A172 (cell line): ENCODE measurements around the gene PCDHGA7. TPM values are rescaled to one million over a fixed set of nuclear protein-coding genes. Genes with fewer than 3 reads are reported as not detected.
"Not testable (repeated sequence)": the region's sequence is repeated elsewhere in the genome, so short reads cannot be mapped to it uniquely, and the experiment has no call there.

Experiments used
- DNase-seq: peaks from one replicate; pipeline ENCODE4 v3.0.0-alpha.2; 2015; ENCODE audit warnings: low spot score
- total RNA-seq: library from RNA; depleted of rRNA; stranded (reverse); fragments of >200 nt; shearing (Covaris generic); gene quantifications from 2 replicates; pipeline ENCODE4 v1.2.3, GENCODE V29; 2014; rRNA removed

The PCDHGA7 gene
- total RNA-seq, 1 experiment from 2014 or later, result 0.69 TPM

GRCh38 chr5:141430332-141431113 is 48.0 kb downstream of the PCDHGA7 start, which contains the start of gene PCDHGA12:
TSS of gene PCDHGA12 (plus strand) at chr5:141430507. CDS start at chr5:141430760, 253 bp downstream.
- peak; percentile 6 for DNase-seq

DNA sequence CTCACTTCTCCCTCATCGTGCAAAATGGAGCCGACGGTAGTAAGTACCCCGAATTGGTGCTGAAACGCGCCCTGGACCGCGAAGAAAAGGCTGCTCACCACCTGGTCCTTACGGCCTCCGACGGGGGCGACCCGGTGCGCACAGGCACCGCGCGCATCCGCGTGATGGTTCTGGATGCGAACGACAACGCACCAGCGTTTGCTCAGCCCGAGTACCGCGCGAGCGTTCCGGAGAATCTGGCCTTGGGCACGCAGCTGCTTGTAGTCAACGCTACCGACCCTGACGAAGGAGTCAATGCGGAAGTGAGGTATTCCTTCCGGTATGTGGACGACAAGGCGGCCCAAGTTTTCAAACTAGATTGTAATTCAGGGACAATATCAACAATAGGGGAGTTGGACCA is 48.7 kb downstream of the PCDHGA7 start:
- no peak for DNase-seq

DNA sequence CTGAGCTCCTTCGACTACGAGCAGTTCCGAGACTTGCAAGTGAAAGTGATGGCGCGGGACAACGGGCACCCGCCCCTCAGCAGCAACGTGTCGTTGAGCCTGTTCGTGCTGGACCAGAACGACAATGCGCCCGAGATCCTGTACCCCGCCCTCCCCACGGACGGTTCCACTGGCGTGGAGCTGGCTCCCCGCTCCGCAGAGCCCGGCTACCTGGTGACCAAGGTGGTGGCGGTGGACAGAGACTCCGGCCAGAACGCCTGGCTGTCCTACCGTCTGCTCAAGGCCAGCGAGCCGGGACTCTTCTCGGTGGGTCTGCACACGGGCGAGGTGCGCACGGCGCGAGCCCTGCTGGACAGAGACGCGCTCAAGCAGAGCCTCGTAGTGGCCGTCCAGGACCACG is 49.8 kb downstream of the PCDHGA7 start:
- DNase-seq, result not testable (repeated sequence)

- not testable (repeated sequence) for DNase-seq
Measured at GRCh38 chr5:141432726-141433125, 50.2 kb downstream of the PCDHGA7 start.

DNA sequence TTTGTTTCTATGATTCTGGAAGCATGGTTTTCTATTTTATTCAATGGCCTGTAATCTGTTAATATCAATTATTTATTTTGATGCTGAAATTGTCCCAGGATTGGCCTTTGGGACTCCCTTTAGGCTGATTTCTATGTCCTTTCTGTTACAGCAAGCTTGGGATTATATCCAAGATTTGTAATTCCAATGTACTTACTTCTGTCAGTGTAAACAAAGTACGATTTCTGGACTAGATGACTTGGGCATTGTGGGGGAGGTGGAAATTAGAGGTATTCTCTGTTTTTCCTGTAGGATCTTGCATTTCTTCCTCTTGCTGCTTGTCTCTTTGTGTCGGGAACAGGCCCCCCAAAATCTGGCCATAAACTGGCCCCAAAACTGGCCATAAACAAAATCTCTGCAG is 51.5 kb downstream of the PCDHGA7 start:
- no peak for DNase-seq

Other genes starting within 250 kb of the PCDHGA7 start
- gene PCDHB5, start 247.5 kb upstream of the PCDHGA7 start, total RNA-seq, result 45.5 and 52.8 TPM in 2 replicates
- 0.79 and 1.7 TPM in 2 replicates for gene PCDHB6, start 232.7 kb upstream of the PCDHGA7 start, total RNA-seq
- 5.2 and 6.9 TPM in 2 replicates for gene PCDHB7, start 210.1 kb upstream of the PCDHGA7 start, total RNA-seq
- 7.0 and 7.5 TPM in 2 replicates for gene PCDHB8, start 205.0 kb upstream of the PCDHGA7 start, total RNA-seq
- gene PCDHB16, start 200.4 kb upstream of the PCDHGA7 start, total RNA-seq, result 4.2 and 7.9 TPM in 2 replicates
- gene PCDHB9, start 195.6 kb upstream of the PCDHGA7 start, total RNA-seq, result 11.1 and 11.2 TPM in 2 replicates
- gene PCDHB10, start 190.4 kb upstream of the PCDHGA7 start, total RNA-seq, result 3.9 and 7.1 TPM in 2 replicates
- 1.7 and 2.0 TPM in 2 replicates for gene PCDHB11, start 183.1 kb upstream of the PCDHGA7 start, total RNA-seq
- 0.69 and 2.5 TPM in 2 replicates for gene PCDHB12, start 174.0 kb upstream of the PCDHGA7 start, total RNA-seq
- 1.1 TPM in 2 replicates for gene PCDHB13, start 168.8 kb upstream of the PCDHGA7 start, total RNA-seq
- 17.6 and 18.2 TPM in 2 replicates for gene PCDHB14, start 159.4 kb upstream of the PCDHGA7 start, total RNA-seq
- 0.26 and 1.0 TPM in 2 replicates for gene PCDHB15, start 137.3 kb upstream of the PCDHGA7 start, total RNA-seq
- not detected in 2 replicates for gene SLC25A2, start 78.7 kb upstream of the PCDHGA7 start, total RNA-seq
- gene TAF7, start 62.0 kb upstream of the PCDHGA7 start, total RNA-seq, result 109 and 119 TPM in 2 replicates
- gene PCDHGA1, start 52.2 kb upstream of the PCDHGA7 start, total RNA-seq, result 1.5 and 1.6 TPM in 2 replicates
- 0.57 and 1.1 TPM in 2 replicates for gene PCDHGA2, start 44.0 kb upstream of the PCDHGA7 start, total RNA-seq
- 0.14 TPM in 1 of 2 replicates, not detected in the other for gene PCDHGA3, start 38.9 kb upstream of the PCDHGA7 start, total RNA-seq
- 1.2 and 2.0 TPM in 2 replicates for gene PCDHGB1, start 32.6 kb upstream of the PCDHGA7 start, total RNA-seq
- gene PCDHGA4, start 27.7 kb upstream of the PCDHGA7 start, total RNA-seq, result 1.1 and 1.4 TPM in 2 replicates
- gene PCDHGB2, start 22.7 kb upstream of the PCDHGA7 start, total RNA-seq, result 0.34 and 1.6 TPM in 2 replicates
- 0.41 and 0.48 TPM in 2 replicates for gene PCDHGA5, start 18.6 kb upstream of the PCDHGA7 start, total RNA-seq
- gene PCDHGB3, start 12.5 kb upstream of the PCDHGA7 start, total RNA-seq, result 0.81 and 1.7 TPM in 2 replicates
- 1.9 and 2.5 TPM in 2 replicates for gene PCDHGA6, start 8.9 kb upstream of the PCDHGA7 start, total RNA-seq
- gene PCDHGB4, start 5.0 kb downstream of the PCDHGA7 start, total RNA-seq, result 0.07 TPM in 2 replicates
- gene PCDHGA8, start 9.9 kb downstream of the PCDHGA7 start, total RNA-seq, result 0.05 and 0.31 TPM in 2 replicates
- 0.10 TPM in 1 of 2 replicates, not detected in the other for gene PCDHGB5, start 15.2 kb downstream of the PCDHGA7 start, total RNA-seq
- 2.8 and 3.4 TPM in 2 replicates for gene PCDHGA9, start 20.0 kb downstream of the PCDHGA7 start, total RNA-seq
- 0.10 and 0.33 TPM in 2 replicates for gene PCDHGB6, start 25.3 kb downstream of the PCDHGA7 start, total RNA-seq
- gene PCDHGA10, start 30.2 kb downstream of the PCDHGA7 start, total RNA-seq, result 4.7 and 5.3 TPM in 2 replicates
- 14.6 and 15.0 TPM in 2 replicates for gene PCDHGB7, start 34.9 kb downstream of the PCDHGA7 start, total RNA-seq
- 0.19 and 0.89 TPM in 2 replicates for gene PCDHGA11, start 38.3 kb downstream of the PCDHGA7 start, total RNA-seq
- gene PCDHGA12, start 47.8 kb downstream of the PCDHGA7 start, total RNA-seq, result 0.31 TPM in 1 of 2 replicates, not detected in the other
- gene PCDHGC3, start 93.2 kb downstream of the PCDHGA7 start, total RNA-seq, result 46.6 and 51.7 TPM in 2 replicates
- 0.22 TPM in 1 of 2 replicates, not detected in the other for gene PCDHGC4, start 102.3 kb downstream of the PCDHGA7 start, total RNA-seq
- 1.1 and 3.7 TPM in 2 replicates for gene PCDHGC5, start 106.3 kb downstream of the PCDHGA7 start, total RNA-seq
- gene DIAPH1, start 236.3 kb downstream of the PCDHGA7 start, total RNA-seq, result 28.2 and 32.9 TPM in 2 replicates